GM12878 (cell line): ENCODE results near the gene NUDCD2. TPM values are rescaled to one million over a fixed set of nuclear protein-coding genes. Genes with fewer than 3 reads are reported as not detected.

Experiments used
- BACH1 ChIP-seq: fragments of 450-650 bp; IDR thresholded peaks from 2 replicates; pipeline ENCODE4 v1.6.1; 2017; ENCODE audit warnings: mild to moderate bottlenecking, borderline replicate concordance
- BHLHE40 ChIP-seq, 2 experiments: fragments of 450-650 bp in 1 of 2; IDR thresholded peaks; 2 replicates each; pipeline ENCODE4 v1.6.1; 2011 to 2017; ENCODE audit warnings: low read depth in 2 of 2, borderline replicate concordance in 1 of 2, improper control_type of control experiment in 1 of 2, low read length in 1 of 2, mild to moderate bottlenecking in 1 of 2
- DPF2 ChIP-seq: fragments of 450-650 bp; IDR thresholded peaks from 2 replicates; pipeline ENCODE4 v1.6.1; 2017; ENCODE audit warnings: mild to moderate bottlenecking
- GABPA ChIP-seq: IDR thresholded peaks from 2 replicates; pipeline ENCODE4 v1.6.1; 2014; ENCODE audit warnings: antibody characterized with exemption, low read depth, mild to moderate bottlenecking, inconsistent platforms
- IRF4 ChIP-seq: IDR thresholded peaks from 2 replicates; pipeline ENCODE4 v1.6.1; 2011; ENCODE audit warnings: low read depth, low read length
- KDM1A ChIP-seq: fragments of 200-600 bp; sonication (generic); IDR thresholded peaks from 2 replicates; pipeline ENCODE4 v1.6.1; 2016; ENCODE audit warnings: borderline replicate concordance
- LARP7 ChIP-seq: fragments of 450-650 bp; IDR thresholded peaks from 2 replicates; pipeline ENCODE4 v1.6.1; 2017; ENCODE audit warnings: mild to moderate bottlenecking
- MYC ChIP-seq: IDR thresholded peaks from 2 replicates; pipeline ENCODE4 v1.6.1; 2011; ENCODE audit warnings: mild to moderate bottlenecking, low read length, moderate library complexity, inconsistent platforms; ENCODE audit not compliant: insufficient read depth, insufficient replicate concordance, insufficient read length, severe bottlenecking
- NBN ChIP-seq: fragments of 450-650 bp; IDR thresholded peaks from 2 replicates; pipeline ENCODE4 v1.6.1; 2016
- NR2F1 ChIP-seq: fragments of 450-650 bp; conservative IDR thresholded peaks from 2 replicates; pipeline ENCODE4 v1.6.1; 2017; ENCODE audit warnings: mild to moderate bottlenecking
- SMARCA5 ChIP-seq: fragments of 450-650 bp; IDR thresholded peaks from 2 replicates; pipeline ENCODE4 v1.6.1; 2017; ENCODE audit warnings: mild to moderate bottlenecking
- SPI1 ChIP-seq: IDR thresholded peaks from 2 replicates; pipeline ENCODE4 v1.6.1; 2011; ENCODE audit warnings: low read depth, mild to moderate bottlenecking, low read length, moderate library complexity, borderline replicate concordance; ENCODE audit not compliant: insufficient read depth
- SREBF1 ChIP-seq: IDR thresholded peaks from 2 replicates; pipeline ENCODE4 v1.6.1; 2012; ENCODE audit warnings: mild to moderate bottlenecking, low read length
- SRF ChIP-seq, 2 experiments: IDR thresholded peaks; 2 replicates each; pipeline ENCODE4 v1.6.1; 2011; ENCODE audit warnings: low read depth in 2 of 2, low read length in 2 of 2, mild to moderate bottlenecking in 1 of 2, moderate library complexity in 1 of 2
- SUZ12 ChIP-seq: fragments of 200-600 bp; sonication (generic); IDR thresholded peaks from one replicate; pipeline ENCODE4 v1.6.1; 2018; ENCODE audit warnings: antibody characterized with exemption, mild to moderate bottlenecking; ENCODE audit not compliant: unreplicated experiment
- TARDBP ChIP-seq: IDR thresholded peaks from 2 replicates; pipeline ENCODE4 v1.6.1; 2016; ENCODE audit warnings: borderline replicate concordance
- TCF12 ChIP-seq: IDR thresholded peaks from 2 replicates; pipeline ENCODE4 v1.6.1; 2011; ENCODE audit warnings: low read depth, mild to moderate bottlenecking, low read length
- TCF3 ChIP-seq: IDR thresholded peaks from 2 replicates; pipeline ENCODE4 v1.6.1; 2012; ENCODE audit warnings: low read depth, mild to moderate bottlenecking, low read length, borderline replicate concordance; ENCODE audit not compliant: insufficient read depth
- polyA plus RNA-seq, 11 experiments: library from polyadenylated mRNA; depleted of rRNA in 4 of 11; unstranded in 6 of 11; stranded (reverse) in 5 of 11; fragments of >200 nt; fragmentation: Nextera tagmentation in 4 of 11; fragmentation: Illumina TruSeq in 1 of 11; extraction: Ambion mirVana in 4 of 11; extraction: Trizol in 1 of 11; gene quantifications; 1 replicate in 1 of 11; 2 replicates in 10 of 11; pipeline versions ENCODE4 v1.2.1 to v1.2.3, GENCODE V29; 2011 to 2016; ENCODE audit warnings: inconsistent platforms in 2 of 11, missing spikeins in 2 of 11, low read depth in 1 of 11
- total RNA-seq, 4 experiments: library from RNA; depleted of rRNA in 3 of 4; stranded (reverse); fragments of >200 nt in 3 of 4; fragmentation: Illumina TruSeq in 1 of 4; extraction: Trizol in 1 of 4; gene quantifications; 2 replicates each; pipeline versions ENCODE4 v1.2.1 to v1.2.3, GENCODE V29; 2013 to 2021
- TF ChIP-seq, protein P1 (sequence below): fragments of 450-650 bp; IDR thresholded peaks from 2 replicates; pipeline ENCODE4 v1.6.1; 2018; ENCODE audit warnings: mild to moderate bottlenecking, low read depth, moderate library complexity; ENCODE audit not compliant: partially characterized antibody
- TF ChIP-seq, protein P2 (sequence below): IDR thresholded peaks from 2 replicates; pipeline ENCODE4 v1.6.1; 2012; ENCODE audit warnings: mild to moderate bottlenecking, low read depth, low read length
- TF ChIP-seq, protein P3 (sequence below): fragments of 150-350 bp; IDR thresholded peaks from 2 replicates; pipeline ENCODE4 v1.6.1; 2016; ENCODE audit warnings: low read depth, low read length

The NUDCD2 gene
- total and polyA plus RNA-seq, 10 of the 15 experiments (the other 5 are each of a cell fraction or from before 2014, with no cell fraction given): 9.1 to 133 (median 24.6) TPM

DNA sequence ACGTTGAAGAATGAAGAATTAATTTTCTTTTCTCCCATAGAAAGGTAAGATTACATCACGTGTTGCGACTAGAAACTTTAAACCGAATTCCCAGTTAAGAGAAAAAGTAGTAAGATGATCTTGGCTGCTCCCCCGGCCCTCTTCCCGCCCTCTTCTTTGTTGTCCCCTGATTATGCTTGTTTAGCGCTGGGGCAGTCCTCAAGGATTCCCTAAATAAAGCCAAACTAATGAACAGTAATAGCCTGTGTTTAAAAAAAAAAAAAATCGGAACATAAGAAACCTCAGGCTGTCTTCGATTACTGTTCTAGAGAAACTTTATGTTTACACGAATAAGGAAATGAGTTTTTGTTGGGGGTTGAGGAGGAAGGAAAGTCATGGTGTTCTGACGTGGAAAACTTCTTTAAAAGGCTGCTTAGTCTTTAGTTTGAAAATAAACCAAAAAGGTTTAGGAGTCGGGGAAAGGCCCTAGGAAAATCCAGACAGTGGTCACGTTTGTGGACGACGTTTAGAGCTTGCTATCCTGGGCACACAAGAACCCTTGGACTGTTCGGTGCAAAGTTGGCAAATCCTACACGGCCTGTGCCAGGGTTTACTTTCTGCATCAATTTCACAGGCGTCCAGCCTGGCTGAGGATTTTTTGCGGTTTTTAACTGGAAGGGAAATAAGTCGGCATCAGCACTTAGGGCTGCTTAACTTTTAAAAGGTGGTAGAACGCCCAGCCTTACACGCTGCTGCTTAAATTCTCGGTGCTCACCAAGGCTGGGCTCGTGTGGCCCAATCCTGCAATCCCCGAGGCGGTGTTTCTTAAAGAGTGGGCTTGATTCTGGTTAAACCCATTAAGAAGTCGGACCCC, 44.4 kb upstream of the NUDCD2 start (continued):
- TF ChIP-seq SPI1 (peak; percentile 12; the same call in 1 of the 2 replicates), TARDBP (no peak), GABPA (0 out of 2 replicates have a peak, but pooled peaks have one; percentile 3), TCF12 (no peak), SREBF1 (no peak), BHLHE40 (IDR thresholded peaks at IDR 0.05; ENCODE audit: borderline replicate concordance in 1 of 2, low read depth in 2 of 2, low read length in 1 of 2) (peak; percentile 15 to 39; a peak in 1 of 4 replicates), LARP7 (0 out of 2 replicates have a peak, but pooled peaks have one; percentile 36), TCF3 (no peak), SMARCA5 (0 out of 2 replicates have a peak, but pooled peaks have one; percentile 48), NBN (no peak), IRF4 (no peak), NR2F1 (no peak), SUZ12 (no peak), BACH1 (no peak), KDM1A (no peak), SRF (IDR thresholded peaks at IDR 0.05; ENCODE audit: low read depth in 2 of 2, low read length in 2 of 2) (no peak), MYC (no peak), DPF2 (peak; percentile 42; the same call in 1 of the 2 replicates)
- TF ChIP-seq, protein P1, sequence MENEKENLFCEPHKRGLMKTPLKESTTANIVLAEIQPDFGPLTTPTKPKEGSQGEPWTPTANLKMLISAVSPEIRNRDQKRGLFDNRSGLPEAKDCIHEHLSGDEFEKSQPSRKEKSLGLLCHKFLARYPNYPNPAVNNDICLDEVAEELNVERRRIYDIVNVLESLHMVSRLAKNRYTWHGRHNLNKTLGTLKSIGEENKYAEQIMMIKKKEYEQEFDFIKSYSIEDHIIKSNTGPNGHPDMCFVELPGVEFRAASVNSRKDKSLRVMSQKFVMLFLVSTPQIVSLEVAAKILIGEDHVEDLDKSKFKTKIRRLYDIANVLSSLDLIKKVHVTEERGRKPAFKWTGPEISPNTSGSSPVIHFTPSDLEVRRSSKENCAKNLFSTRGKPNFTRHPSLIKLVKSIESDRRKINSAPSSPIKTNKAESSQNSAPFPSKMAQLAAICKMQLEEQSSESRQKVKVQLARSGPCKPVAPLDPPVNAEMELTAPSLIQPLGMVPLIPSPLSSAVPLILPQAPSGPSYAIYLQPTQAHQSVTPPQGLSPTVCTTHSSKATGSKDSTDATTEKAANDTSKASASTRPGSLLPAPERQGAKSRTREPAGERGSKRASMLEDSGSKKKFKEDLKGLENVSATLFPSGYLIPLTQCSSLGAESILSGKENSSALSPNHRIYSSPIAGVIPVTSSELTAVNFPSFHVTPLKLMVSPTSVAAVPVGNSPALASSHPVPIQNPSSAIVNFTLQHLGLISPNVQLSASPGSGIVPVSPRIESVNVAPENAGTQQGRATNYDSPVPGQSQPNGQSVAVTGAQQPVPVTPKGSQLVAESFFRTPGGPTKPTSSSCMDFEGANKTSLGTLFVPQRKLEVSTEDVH: no peak
- TF ChIP-seq, protein P2, sequence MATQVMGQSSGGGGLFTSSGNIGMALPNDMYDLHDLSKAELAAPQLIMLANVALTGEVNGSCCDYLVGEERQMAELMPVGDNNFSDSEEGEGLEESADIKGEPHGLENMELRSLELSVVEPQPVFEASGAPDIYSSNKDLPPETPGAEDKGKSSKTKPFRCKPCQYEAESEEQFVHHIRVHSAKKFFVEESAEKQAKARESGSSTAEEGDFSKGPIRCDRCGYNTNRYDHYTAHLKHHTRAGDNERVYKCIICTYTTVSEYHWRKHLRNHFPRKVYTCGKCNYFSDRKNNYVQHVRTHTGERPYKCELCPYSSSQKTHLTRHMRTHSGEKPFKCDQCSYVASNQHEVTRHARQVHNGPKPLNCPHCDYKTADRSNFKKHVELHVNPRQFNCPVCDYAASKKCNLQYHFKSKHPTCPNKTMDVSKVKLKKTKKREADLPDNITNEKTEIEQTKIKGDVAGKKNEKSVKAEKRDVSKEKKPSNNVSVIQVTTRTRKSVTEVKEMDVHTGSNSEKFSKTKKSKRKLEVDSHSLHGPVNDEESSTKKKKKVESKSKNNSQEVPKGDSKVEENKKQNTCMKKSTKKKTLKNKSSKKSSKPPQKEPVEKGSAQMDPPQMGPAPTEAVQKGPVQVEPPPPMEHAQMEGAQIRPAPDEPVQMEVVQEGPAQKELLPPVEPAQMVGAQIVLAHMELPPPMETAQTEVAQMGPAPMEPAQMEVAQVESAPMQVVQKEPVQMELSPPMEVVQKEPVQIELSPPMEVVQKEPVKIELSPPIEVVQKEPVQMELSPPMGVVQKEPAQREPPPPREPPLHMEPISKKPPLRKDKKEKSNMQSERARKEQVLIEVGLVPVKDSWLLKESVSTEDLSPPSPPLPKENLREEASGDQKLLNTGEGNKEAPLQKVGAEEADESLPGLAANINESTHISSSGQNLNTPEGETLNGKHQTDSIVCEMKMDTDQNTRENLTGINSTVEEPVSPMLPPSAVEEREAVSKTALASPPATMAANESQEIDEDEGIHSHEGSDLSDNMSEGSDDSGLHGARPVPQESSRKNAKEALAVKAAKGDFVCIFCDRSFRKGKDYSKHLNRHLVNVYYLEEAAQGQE: no peak
- TF ChIP-seq, protein P3, sequence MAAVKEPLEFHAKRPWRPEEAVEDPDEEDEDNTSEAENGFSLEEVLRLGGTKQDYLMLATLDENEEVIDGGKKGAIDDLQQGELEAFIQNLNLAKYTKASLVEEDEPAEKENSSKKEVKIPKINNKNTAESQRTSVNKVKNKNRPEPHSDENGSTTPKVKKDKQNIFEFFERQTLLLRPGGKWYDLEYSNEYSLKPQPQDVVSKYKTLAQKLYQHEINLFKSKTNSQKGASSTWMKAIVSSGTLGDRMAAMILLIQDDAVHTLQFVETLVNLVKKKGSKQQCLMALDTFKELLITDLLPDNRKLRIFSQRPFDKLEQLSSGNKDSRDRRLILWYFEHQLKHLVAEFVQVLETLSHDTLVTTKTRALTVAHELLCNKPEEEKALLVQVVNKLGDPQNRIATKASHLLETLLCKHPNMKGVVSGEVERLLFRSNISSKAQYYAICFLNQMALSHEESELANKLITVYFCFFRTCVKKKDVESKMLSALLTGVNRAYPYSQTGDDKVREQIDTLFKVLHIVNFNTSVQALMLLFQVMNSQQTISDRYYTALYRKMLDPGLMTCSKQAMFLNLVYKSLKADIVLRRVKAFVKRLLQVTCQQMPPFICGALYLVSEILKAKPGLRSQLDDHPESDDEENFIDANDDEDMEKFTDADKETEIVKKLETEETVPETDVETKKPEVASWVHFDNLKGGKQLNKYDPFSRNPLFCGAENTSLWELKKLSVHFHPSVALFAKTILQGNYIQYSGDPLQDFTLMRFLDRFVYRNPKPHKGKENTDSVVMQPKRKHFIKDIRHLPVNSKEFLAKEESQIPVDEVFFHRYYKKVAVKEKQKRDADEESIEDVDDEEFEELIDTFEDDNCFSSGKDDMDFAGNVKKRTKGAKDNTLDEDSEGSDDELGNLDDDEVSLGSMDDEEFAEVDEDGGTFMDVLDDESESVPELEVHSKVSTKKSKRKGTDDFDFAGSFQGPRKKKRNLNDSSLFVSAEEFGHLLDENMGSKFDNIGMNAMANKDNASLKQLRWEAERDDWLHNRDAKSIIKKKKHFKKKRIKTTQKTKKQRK: no peak
